Duodenal mucosa (tissue), 2 donors: ENCODE data around the gene SKP1.
A peak's percentile ranks its signal among the peaks of the same experiment; 100 is the strongest.

Source experiments
- H3K27ac ChIP-seq: one replicate; pipeline ENCODE4 v1.7.0; 2013; ENCODE audit warnings: low read depth, low read length
- H3K27me3 ChIP-seq, 2 donors: one replicate each; pipeline ENCODE4 v1.7.0; 2013; ENCODE audit warnings: low read length in 2 of 2, control low read depth in 1 of 2; ENCODE audit not compliant: insufficient read depth in 2 of 2, control insufficient read depth in 1 of 2
- H3K36me3 ChIP-seq, 2 donors: one replicate each; pipeline ENCODE4 v1.7.0; 2013; ENCODE audit warnings: low read length in 2 of 2, control low read depth in 1 of 2; ENCODE audit not compliant: insufficient read depth in 2 of 2, control insufficient read depth in 1 of 2
- H3K4me1 ChIP-seq, 2 donors: one replicate each; pipeline ENCODE4 v1.7.0; 2013; ENCODE audit warnings: low read length in 2 of 2, control low read depth in 1 of 2; ENCODE audit not compliant: insufficient read depth in 2 of 2, control insufficient read depth in 1 of 2
- H3K4me3 ChIP-seq, 2 donors: one replicate each; pipeline ENCODE4 v1.7.0; 2013; ENCODE audit warnings: low read length in 2 of 2, low read depth in 1 of 2
- H3K9ac ChIP-seq, 2 donors: one replicate each; pipeline ENCODE4 v1.7.0; 2013; ENCODE audit warnings: low read length in 2 of 2, low read depth in 1 of 2
- H3K9me3 ChIP-seq, 2 donors: one replicate each; pipeline ENCODE4 v1.7.0; 2013; ENCODE audit warnings: low read length in 2 of 2, control low read depth in 1 of 2; ENCODE audit not compliant: control insufficient read depth in 1 of 2

SKP1 gene

GRCh38 chr5:134119720-134120119 is 57.0 kb downstream of the SKP1 start:
- Histone ChIP-seq H3K9ac (no peak overlapping the region), H3K9me3 (no peaks in the 10 kb centered on the region), H3K27me3 (no peaks in the 10 kb centered on the region), H3K4me1 (peaks cover 5 to 13% of the 10 kb centered on the region in 2 donors), H3K27ac (no peak overlapping the region), H3K4me3 (peak overlapping the region in 1 of 2 donors; percentile 15), H3K36me3 (peaks cover 0 to 23% of the 10 kb centered on the region in 2 donors)

GRCh38 chr5:134118212-134118835 is 58.4 kb downstream of the SKP1 start:
- peaks cover 4 to 6% of the 10 kb centered on the region in 2 donors for H3K27me3 ChIP-seq
- H3K36me3 ChIP-seq: peaks cover 0 to 17% of the 10 kb centered on the region in 2 donors
- H3K4me3 ChIP-seq: no peak overlapping the region
- H3K9ac ChIP-seq: peak overlapping the region in 1 of 2 donors; percentile 17
- peaks cover 9 to 23% of the 10 kb centered on the region in 2 donors for H3K4me1 ChIP-seq
- H3K9me3 ChIP-seq: no peaks in the 10 kb centered on the region
- no peak overlapping the region for H3K27ac ChIP-seq

GRCh38 chr5:134116789-134117761 is 59.7 kb downstream of the SKP1 start:
- Histone ChIP-seq H3K36me3 (peaks cover 0 to 13% of the 10 kb centered on the region in 2 donors), H3K27ac (no peak overlapping the region), H3K4me1 (peaks cover 9 to 20% of the 10 kb centered on the region in 2 donors), H3K9ac (no peak overlapping the region), H3K27me3 (peaks cover 5 to 6% of the 10 kb centered on the region in 2 donors), H3K4me3 (peak overlapping the region in 1 of 2 donors; percentile 28), H3K9me3 (no peaks in the 10 kb centered on the region)

- Histone ChIP-seq H3K4me3 (peak overlapping the region; percentile 58 to 62), H3K9ac (peak overlapping the region in 1 of 2 donors; percentile 14), H3K27me3 (peaks cover 5 to 6% of the 10 kb centered on the region in 2 donors), H3K4me1 (peaks cover 9 to 20% of the 10 kb centered on the region in 2 donors), H3K36me3 (peaks cover 0 to 13% of the 10 kb centered on the region in 2 donors), H3K9me3 (no peaks in the 10 kb centered on the region), H3K27ac (no peak overlapping the region)
Measured at GRCh38 chr5:134116286-134116685, 60.5 kb downstream of the SKP1 start.

GRCh38 chr5:134115806-134116175 is 61.0 kb downstream of the SKP1 start:
- Histone ChIP-seq H3K4me1 (peaks cover 9 to 20% of the 10 kb centered on the region in 2 donors), H3K4me3 (peak overlapping the region; percentile 58 to 62), H3K36me3 (peaks cover 0 to 13% of the 10 kb centered on the region in 2 donors), H3K9me3 (no peaks in the 10 kb centered on the region), H3K9ac (peak overlapping the region in 1 of 2 donors; percentile 14), H3K27me3 (peaks cover 5 to 6% of the 10 kb centered on the region in 2 donors), H3K27ac (no peak overlapping the region)

- Histone ChIP-seq H3K27ac (no peak overlapping the region), H3K9ac (peak overlapping the region in 1 of 2 donors; percentile 14), H3K9me3 (no peaks in the 10 kb centered on the region), H3K27me3 (peaks cover 5 to 6% of the 10 kb centered on the region in 2 donors), H3K4me3 (peak overlapping the region; percentile 58 to 62), H3K36me3 (peaks cover 0 to 7% of the 10 kb centered on the region in 2 donors), H3K4me1 (peaks cover 9 to 20% of the 10 kb centered on the region in 2 donors)
Measured at GRCh38 chr5:134114886-134115805, 61.6 kb downstream of the SKP1 start.

GRCh38 chr5:134113902-134114875 is 62.6 kb downstream of the SKP1 start, which contains the start of gene TCF7:
Gene TCF7 (plus strand): TSS chr5:134114681. CDS start chr5:134114907, 226 bp downstream.
- Histone ChIP-seq H3K9me3 (no peaks in the 10 kb centered on the region), H3K9ac (peak within 1 kb of the TSS; percentile 73 to 76), H3K4me1 (peaks cover 9 to 20% of the 10 kb centered on the region in 2 donors), H3K4me3 (peak within 1 kb of the TSS; percentile 84 to 87), H3K27me3 (peaks cover 6 to 8% of the 10 kb centered on the region in 2 donors), H3K36me3 (peaks cover 0 to 5% of the 10 kb centered on the region in 2 donors), H3K27ac (no peak within 1 kb of the TSS)

- Histone ChIP-seq H3K27me3 (peaks cover 6 to 8% of the 10 kb centered on the region in 2 donors), H3K9me3 (no peaks in the 10 kb centered on the region), H3K4me3 (peak overlapping the region; percentile 84 to 87), H3K4me1 (peaks cover 6 to 20% of the 10 kb centered on the region in 2 donors), H3K36me3 (peaks cover 0 to 5% of the 10 kb centered on the region in 2 donors), H3K9ac (peak overlapping the region in 1 of 2 donors; percentile 73), H3K27ac (no peak overlapping the region)
Measured at GRCh38 chr5:134113363-134113889, 63.3 kb downstream of the SKP1 start.
